HG03159 (cell line): Measurements from ENCODE around the gene BACH2.

ENCODE experiments used
- ATAC-seq: cut with Tn5 transposase; IDR thresholded peaks from one replicate; pipeline ENCODE4 v1.9.1; 2021; ENCODE audit warnings: mild to moderate bottlenecking, moderate library complexity; ENCODE audit not compliant: unreplicated experiment

BACH2 gene

DNA sequence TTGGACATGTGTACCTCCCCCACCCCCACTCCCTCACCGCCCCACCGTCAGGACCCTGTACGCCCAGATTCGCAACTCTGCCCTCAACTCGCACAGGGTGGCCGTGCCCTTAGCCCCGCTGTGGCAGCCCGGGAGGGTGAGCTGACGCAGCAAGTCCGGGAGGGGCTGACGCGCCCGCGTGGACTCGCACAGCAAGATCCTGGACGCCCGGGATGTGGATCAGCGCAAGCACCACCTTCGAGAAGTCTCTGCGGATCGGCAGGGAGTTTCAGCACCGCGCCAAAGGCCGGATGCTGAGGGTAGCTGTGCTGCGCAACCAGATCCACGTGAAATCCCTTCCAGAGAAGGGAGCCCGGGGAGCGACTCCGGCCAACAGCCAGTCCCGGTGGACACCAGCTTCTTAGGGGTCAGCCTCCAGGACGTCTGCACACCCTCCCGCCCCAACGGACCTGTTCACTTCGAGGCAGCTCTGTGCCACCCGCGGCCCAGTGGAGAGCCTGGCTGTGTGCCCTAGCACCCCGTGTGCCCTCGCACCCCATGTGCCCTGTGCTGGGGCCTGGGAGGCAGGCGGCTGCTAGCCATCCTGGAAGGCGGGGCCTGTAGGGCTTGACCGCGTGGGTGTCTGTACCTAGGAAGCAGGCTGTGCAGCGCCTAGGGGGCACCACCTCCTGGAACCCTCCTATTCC is 409.0 kb downstream of the BACH2 start:
- ATAC-seq, result no peak

DNA sequence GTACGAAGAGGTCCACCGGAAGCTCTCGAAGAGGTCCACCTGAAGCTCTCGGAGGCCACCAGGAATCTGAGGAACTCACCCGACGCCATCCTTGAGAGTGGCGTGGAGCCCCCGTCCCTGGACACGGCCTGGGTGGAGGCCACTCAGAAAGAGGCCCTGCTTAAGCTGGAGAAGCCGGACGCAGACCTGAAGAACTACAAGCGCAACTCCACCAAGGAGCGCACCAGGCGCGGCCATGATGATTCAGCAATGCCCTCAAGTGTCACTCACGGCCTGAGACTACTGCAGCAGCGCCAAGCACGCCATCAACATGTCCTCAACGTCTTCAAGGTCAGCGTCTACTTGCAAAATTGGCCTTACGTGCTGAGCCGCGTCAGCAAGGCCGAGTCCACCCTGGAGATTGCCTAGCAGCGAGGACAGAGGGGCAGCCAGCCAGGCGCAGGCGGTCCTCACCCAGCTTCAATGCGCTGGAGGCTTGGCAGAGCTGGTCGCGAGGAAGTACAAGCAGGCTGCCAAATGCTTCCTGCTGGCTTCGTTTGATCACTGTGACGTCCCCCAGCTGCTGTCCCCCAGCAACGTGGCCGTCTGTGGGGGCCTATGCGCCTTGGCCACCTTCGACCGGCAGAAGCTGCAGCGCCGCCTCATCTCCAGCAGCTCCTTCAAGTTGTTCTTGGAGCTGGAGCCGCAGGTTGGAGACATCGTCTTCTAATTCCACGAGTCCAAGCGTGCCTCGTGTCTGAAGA is 410.1 kb downstream of the BACH2 start:
- no peak for ATAC-seq
